CD4-positive, alpha-beta T cell treated with Interleukin-10 for 1 hour (primary cell): ENCODE data around the gene NME2.
"Not testable (repeated sequence)": the region's sequence is repeated elsewhere in the genome, so short reads cannot be mapped to it uniquely, and the experiment has no call there.

ENCODE experiments used
- DNase-seq: peaks from one replicate; pipeline ENCODE4 v3.0.0-alpha.2; 2020

NME2 gene

GRCh38 chr17:51153210-51154072 lies 12.8 kb upstream of the NME2 start, which contains the start of gene NME1:
Gene NME1 (plus strand): TSS chr17:51153559. CDS start chr17:51155655, 2,096 bp downstream.
- peak; percentile 99 for DNase-seq

GRCh38 chr17:51154176-51154575 lies 12.0 kb upstream of the NME2 start:
- no peak for DNase-seq

GRCh38 chr17:51155416-51155815 lies 10.8 kb upstream of the NME2 start:
- DNase-seq = no peak

GRCh38 chr17:51159604-51160003 lies 6.6 kb upstream of the NME2 start:
- DNase-seq = no peak

DNA sequence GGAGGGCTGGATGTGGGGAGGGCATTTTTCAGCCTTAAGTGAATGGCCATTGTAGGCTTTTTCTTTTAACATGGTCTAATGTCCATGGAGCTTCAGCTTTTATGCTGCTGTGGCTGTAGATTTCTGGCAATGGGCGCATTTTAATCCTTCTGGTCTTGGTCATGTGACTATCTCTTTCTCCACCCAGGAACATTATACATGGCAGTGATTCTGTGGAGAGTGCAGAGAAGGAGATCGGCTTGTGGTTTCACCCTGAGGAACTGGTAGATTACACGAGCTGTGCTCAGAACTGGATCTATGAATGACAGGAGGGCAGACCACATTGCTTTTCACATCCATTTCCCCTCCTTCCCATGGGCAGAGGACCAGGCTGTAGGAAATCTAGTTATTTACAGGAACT lies 4.7 kb upstream of the NME2 start:
- DNase-seq = no peak

GRCh38 chr17:51164911-51165679 lies 1.1 kb upstream of the NME2 start:
- DNase-seq = no peak

DNA sequence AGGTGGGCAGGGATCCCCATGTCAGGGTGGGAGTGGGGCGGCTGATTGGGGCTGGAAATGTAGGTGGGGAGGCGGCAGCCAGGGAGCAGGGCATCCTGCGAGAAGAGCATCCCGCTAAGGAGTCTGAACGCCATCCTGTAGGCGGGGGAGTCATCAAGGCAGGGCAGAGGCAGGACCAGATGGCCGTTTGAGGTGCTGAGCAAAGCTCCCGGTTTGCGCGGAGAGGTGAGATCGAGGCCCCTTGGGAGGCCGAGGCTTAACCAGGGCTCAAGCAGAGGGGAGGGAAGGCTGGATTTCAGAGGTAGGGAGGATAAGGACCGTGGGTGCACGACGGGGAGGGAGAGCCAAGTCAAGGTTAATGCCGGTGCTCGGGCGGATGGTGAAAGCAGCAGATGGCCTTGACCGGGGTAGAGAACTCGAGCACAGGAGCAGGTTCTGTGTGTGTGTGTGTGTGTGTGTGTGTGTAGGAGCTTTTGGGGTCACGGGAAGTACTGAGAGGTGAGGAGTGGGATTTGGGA lies 472 bp upstream of the NME2 start:
- no peak for DNase-seq

DNA sequence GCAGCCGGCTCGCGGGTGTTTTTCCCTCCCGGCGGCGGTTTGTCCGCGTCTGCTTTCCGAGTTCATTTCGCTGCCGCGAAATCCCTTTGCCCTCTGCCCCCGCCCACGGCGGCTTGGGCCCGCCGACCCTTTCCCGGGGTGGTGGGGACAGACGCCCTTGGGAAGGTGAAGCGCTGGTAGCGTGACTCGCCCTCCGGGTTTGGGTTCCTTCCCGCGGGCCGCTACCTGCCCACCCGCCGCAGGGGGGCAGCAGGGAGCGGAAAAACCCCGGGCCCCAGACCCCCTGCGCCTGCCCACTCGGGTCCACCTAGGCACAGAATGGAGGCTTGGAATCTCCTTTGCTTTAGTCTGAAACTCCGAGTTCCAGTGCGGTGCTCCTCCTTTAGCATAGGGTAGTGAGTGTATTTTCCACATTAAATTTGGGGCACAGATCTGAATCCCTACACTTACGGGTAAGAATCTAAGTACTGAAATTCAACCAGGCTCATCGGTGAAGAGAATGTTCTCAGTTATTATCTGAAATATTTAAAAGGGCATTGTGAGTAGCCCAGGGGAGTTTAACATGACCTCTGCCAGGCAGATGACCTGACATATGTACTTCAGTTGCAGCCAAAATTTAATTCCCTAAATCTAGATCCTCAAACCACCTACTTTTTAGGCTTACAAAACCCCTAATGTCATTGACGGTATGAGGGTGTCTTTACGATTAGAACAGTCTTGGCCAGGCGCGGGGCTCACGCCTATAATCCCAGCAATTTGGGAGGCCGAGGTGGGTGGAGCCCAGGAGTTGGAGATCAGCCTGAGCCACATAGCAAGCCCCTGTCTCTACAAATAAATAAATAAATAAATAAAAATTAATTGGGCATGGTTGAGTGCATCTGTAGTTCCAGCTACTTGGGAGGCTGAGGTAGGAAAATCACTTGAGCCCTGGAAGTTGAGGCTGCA lies 1.0 kb downstream of the NME2 start:
- DNase-seq = peak; percentile 64

DNA sequence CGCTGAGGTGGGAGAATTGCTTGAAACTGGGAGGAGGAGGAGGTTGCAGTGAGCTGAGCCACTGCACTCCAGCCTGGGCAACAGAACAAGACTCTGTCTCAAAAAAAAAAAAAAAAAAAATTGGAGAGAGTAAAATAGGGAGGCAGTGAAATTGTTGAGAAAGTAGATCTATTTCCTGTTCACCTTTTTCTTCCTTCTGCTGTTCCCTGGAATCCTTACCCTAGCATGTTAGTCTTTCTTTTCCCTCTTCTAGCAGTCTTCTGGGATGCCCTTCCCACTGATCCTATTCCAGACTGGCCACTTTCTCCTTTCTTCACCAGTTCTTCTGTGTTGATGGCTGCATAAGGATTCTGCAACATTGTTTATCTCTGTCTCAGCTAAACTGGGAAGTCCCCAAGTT lies 3.1 kb downstream of the NME2 start:
- no peak for DNase-seq

DNA sequence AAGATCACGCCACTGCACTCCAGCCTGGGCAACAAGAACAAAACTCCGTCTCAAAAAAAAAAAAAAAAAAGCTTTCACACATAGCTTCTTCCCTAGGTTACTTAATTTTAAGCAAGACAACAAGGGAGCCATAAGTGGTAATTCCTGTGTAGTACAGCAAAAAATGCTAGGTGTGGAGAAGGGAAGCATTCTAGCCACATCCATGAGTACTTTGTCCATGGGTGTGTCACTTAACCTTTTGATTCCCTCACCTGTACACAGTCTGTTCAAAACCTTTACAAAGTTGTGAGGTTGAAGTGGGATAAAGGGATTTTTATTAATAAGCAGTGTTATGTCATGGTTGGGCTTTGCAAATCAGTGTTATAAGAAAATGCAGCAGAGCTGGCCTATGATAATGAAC lies 4.5 kb downstream of the NME2 start:
- DNase-seq = no peak

GRCh38 chr17:51172030-51172429 lies 5.8 kb downstream of the NME2 start:
- not testable (repeated sequence) for DNase-seq

DNA sequence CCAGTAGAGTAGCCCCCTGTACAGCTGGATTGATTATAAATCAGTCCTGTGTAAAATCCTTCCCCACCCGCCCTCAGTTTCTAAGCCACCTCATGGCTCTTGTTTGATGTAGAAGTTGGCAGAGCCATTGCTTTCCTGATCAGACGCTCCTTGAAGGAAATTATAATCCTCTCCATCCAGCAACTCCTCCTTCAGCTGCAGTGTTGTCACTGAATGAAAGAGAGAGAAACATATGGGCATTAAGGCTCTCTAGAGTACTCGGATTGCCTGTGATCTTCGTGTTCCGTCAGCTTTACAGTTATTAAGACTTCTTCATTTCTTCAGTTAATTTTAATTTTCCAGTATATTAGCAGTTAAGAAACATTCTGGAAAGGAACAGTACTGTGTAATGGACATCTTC lies 14.3 kb downstream of the NME2 start:
- DNase-seq = no peak

GRCh38 chr17:51184124-51184523 lies 17.9 kb downstream of the NME2 start:
- DNase-seq = no peak

DNA sequence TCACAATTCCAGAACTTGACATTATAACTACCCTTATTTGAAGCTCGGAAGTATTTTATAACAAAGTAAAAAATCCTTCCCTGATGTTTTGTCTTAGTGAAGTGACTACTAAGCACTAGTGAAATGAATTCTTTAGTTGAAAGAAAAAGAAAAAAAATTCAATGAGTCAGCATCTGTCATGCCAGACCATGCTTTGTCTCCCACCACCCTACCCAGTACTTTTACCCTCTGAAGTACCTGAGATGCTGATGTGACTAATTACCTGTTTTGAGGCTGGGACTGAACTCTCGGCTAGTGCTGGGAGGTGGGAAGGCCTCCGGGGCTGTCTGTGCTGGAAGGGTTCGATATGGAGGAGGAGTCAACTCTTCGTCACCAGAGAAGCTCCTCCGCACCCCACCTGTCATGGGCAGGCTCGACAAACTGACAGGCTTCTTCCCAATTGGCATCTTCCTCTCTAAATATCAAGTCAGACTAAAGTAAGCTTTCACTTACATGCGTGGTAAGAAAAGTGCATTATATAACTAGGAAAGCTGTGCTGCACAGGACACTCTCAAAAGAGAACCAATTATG lies 19.6 kb downstream of the NME2 start:
- no peak for DNase-seq

GRCh38 chr17:51188271-51188833 lies 22.1 kb downstream of the NME2 start:
- no peak for DNase-seq

- no peak for DNase-seq
Measured at GRCh38 chr17:51189162-51189561, 23.0 kb downstream of the NME2 start.

- DNase-seq = no peak
Measured at GRCh38 chr17:51189628-51190027, 23.4 kb downstream of the NME2 start.

DNA sequence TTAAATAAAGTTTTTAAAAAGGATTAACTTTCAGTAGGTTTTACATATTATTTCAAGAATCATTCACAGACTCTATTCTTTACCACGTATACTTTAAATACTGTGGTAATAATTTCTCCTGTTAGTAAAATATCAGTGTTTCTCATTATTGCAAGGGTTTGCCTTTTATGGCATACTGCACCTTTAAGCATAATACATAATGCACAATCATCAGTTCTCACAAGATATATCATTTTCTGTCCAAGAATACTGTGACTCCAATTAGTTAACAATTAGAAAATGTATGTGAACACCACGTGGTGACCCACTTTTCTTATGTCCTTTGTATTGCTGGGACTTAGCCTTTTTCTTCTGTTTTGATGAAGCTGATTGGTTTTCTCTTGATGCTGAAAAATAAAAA lies 25.7 kb downstream of the NME2 start:
- DNase-seq = no peak

DNA sequence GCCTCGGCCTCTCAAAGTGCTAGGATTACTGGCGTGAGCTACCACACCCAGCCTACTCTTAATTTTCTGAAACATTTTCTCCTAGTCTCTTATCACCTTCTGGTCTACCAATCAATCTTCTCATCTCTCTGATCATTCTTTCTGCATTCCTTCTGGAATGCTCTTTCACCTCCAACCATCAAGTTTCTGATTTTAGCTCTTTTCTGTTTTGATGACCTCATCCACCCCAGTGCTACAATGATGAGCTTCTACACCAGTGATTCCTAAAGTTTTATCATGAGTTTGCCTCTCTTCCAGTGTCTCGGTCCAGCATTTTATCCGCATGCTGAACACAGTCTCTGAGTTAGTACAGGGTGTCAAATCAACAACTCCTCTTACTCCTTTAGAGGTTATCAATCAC lies 31.5 kb downstream of the NME2 start:
- DNase-seq = no peak

GRCh38 chr17:51200295-51200694 lies 34.1 kb downstream of the NME2 start:
- DNase-seq = peak; percentile 24

GRCh38 chr17:51200846-51201245 lies 34.6 kb downstream of the NME2 start:
- DNase-seq = no peak

- no peak for DNase-seq
Measured at GRCh38 chr17:51203838-51204237, 37.6 kb downstream of the NME2 start.
